Endodermal cell (in vitro differentiated cells): ENCODE data around the gene ZNF594. TPM values are rescaled to one million over a fixed set of nuclear protein-coding genes. Genes with fewer than 3 reads are reported as not detected.

Experiments
- DNase-seq: peaks from one replicate; pipeline ENCODE4 v3.0.0-alpha.2; 2017
- H3K27ac ChIP-seq: 2 replicates; pipeline ENCODE4 v1.5.1; 2013; ENCODE audit warnings: mild to moderate bottlenecking, low read depth, low read length, moderate library complexity
- H3K27me3 ChIP-seq: 2 replicates; pipeline ENCODE4 v1.6.1; 2013; ENCODE audit warnings: mild to moderate bottlenecking, low read length, moderate library complexity; ENCODE audit not compliant: insufficient read depth, control insufficient read depth, poor library complexity, severe bottlenecking
- H3K36me3 ChIP-seq: 2 replicates; pipeline ENCODE4 v1.7.0; 2013; ENCODE audit warnings: mild to moderate bottlenecking, low read length, moderate library complexity; ENCODE audit not compliant: control insufficient read depth, insufficient read depth
- H3K4me1 ChIP-seq: one replicate; pipeline ENCODE4 v1.7.0; 2013; ENCODE audit warnings: low read length; ENCODE audit not compliant: control insufficient read depth, insufficient read depth
- H3K4me3 ChIP-seq: 2 replicates; pipeline ENCODE4 v1.5.1; 2013; ENCODE audit warnings: mild to moderate bottlenecking, low read length, moderate library complexity
- H3K9ac ChIP-seq: 2 replicates; pipeline ENCODE4 v1.6.1; 2013; ENCODE audit warnings: mild to moderate bottlenecking, low read length, moderate library complexity; ENCODE audit not compliant: poor library complexity, severe bottlenecking; ENCODE audit errors: extremely low read depth
- H3K9me3 ChIP-seq: 2 replicates; pipeline ENCODE4 v1.6.1; 2013; ENCODE audit warnings: mild to moderate bottlenecking, low read length, moderate library complexity; ENCODE audit not compliant: control insufficient read depth
- H3K27ac Mint-ChIP-seq: 2 replicates; pipeline ENCODE4 v1.8.0; 2020; ENCODE audit warnings: mixed read lengths
- H3K27me3 Mint-ChIP-seq: 2 replicates; pipeline ENCODE4 v1.8.0; 2021; ENCODE audit warnings: mild to moderate bottlenecking, mixed read lengths; ENCODE audit not compliant: insufficient read depth
- H3K36me3 Mint-ChIP-seq: 2 replicates; pipeline ENCODE4 v1.8.0; 2020; ENCODE audit warnings: low read depth, mixed read lengths
- H3K4me1 Mint-ChIP-seq: 2 replicates; pipeline ENCODE4 v1.8.0; 2020; ENCODE audit warnings: mixed read lengths
- H3K4me3 Mint-ChIP-seq: 2 replicates; pipeline ENCODE4 v1.8.0; 2020; ENCODE audit warnings: mild to moderate bottlenecking, moderate library complexity, mixed read lengths
- H3K9me3 Mint-ChIP-seq: 2 replicates; pipeline ENCODE4 v1.8.0; 2020; ENCODE audit warnings: mild to moderate bottlenecking, mixed read lengths
- CTCF ChIP-seq: fragments of 200-600 bp; sonication (generic); conservative IDR thresholded peaks from 2 replicates; pipeline ENCODE4 v1.5.0; 2021; ENCODE audit warnings: antibody characterized with exemption, mild to moderate bottlenecking
- WGBS, 2 experiments: methylation state at CpG; one replicate each; pipeline versions ENCODE4 v1.1.5 to v1.1.7; 2013; ENCODE audit warnings: missing lambda C conversion rate in 2 of 2, mixed read lengths in 1 of 2; ENCODE audit not compliant: insufficient coverage in 1 of 2, insufficient read length in 1 of 2; 5-methylcytosine and 5-hydroxymethylcytosine counted together
- total RNA-seq, 2 donors: library from RNA; stranded (reverse); fragmentation: NEBNext Ultra II Directional in 1 of 2; extraction: Animal tissue kit (Norgen Biotek cat#: 25700) in 1 of 2; gene quantifications; 2 replicates in 1 of 2; 3 replicates in 1 of 2; pipeline ENCODE4 v1.2.1, GENCODE V29; 2021

ZNF594 gene
- total RNA-seq, 2 donors from 2014 or later: 13.9 to 15.5 TPM

- Mint-ChIP-seq H3K36me3 (peaks cover 82% of the 10 kb centered on the region), H3K9me3 (peaks cover 99% of the 10 kb centered on the region), H3K27ac (no peak overlapping the region), H3K4me3 (no peak overlapping the region), H3K27me3 (no peaks in the 10 kb centered on the region), H3K4me1 (no peaks in the 10 kb centered on the region)
- WGBS, 2 experiments: 94% methylated on average over 2 of the region's 2 CpGs; no CpG with 5 or more reads in 1 of the 2 experiments
- peak overlapping the region; percentile 82 for H3K4me3 ChIP-seq
- DNase-seq: peak; percentile 28
- no peaks in the 10 kb centered on the region for H3K4me1 ChIP-seq
- H3K9ac ChIP-seq: no peak overlapping the region
- H3K27me3 ChIP-seq: no peaks in the 10 kb centered on the region
- peaks cover 99% of the 10 kb centered on the region for H3K9me3 ChIP-seq
- TF ChIP-seq CTCF: no peak
- peaks cover 46% of the 10 kb centered on the region for H3K36me3 ChIP-seq
- H3K27ac ChIP-seq: no peak overlapping the region
These were observed 7.4 kb downstream of the ZNF594 start for GRCh38 chr17:5184288-5184687.

GRCh38 chr17:5183410-5183793, 8.3 kb downstream of the ZNF594 start:
- H3K4me1 ChIP-seq: no peaks in the 10 kb centered on the region
- H3K27me3 ChIP-seq: no peaks in the 10 kb centered on the region
- no peaks in the 10 kb centered on the region for H3K27me3 Mint-ChIP-seq
- H3K27ac ChIP-seq: no peak overlapping the region
- no peak for DNase-seq
- peaks cover 100% of the 10 kb centered on the region for H3K9me3 ChIP-seq
- peaks cover 42% of the 10 kb centered on the region for H3K36me3 ChIP-seq
- TF ChIP-seq CTCF: no peak
- H3K9ac ChIP-seq: no peak overlapping the region
- H3K9me3 Mint-ChIP-seq: peaks cover 97% of the 10 kb centered on the region
- H3K4me3 ChIP-seq: peak overlapping the region; percentile 82
- no peak overlapping the region for H3K4me3 Mint-ChIP-seq
- no peaks in the 10 kb centered on the region for H3K4me1 Mint-ChIP-seq
- H3K36me3 Mint-ChIP-seq: peaks cover 85% of the 10 kb centered on the region
- H3K27ac Mint-ChIP-seq: no peak overlapping the region

DNA sequence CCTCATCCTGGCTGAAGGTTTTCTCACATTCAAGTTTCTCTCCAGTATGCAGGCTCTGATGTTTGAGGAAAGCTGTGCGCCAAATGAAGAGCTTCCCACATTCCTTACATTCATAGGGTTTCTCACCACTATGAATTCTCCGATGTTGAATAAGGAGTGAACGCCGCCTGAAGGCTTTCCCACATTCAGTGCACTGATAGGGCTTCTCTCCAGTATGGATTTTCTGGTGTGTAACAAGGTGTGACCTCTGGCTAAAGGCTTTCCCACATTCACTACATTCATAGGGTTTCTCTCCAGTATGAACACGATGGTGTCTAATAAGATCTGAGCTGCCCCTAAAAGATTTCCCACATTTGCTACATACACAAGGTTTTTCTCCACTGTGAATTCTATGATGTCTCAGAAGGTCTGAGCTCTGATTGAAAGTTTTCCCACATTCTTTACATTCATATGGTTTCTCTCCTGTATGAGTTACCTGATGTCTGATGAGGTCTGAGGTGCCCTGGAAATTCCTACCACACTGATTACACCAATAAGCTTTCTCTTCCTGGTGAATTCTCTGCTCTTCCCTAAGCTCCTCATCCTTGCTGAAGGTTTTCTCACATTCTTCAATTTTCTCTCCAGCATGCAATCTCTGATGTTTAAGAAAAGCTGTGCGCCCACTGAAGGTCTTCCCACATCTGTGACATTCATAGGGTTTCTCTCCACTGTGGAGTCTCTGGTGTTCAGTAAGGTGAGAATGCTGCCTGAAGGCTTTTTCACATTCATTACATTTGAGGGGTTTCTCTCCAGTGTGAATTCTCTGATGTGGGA, 8.9 kb downstream of the ZNF594 start:
- no peaks in the 10 kb centered on the region for H3K27me3 Mint-ChIP-seq

More for the DNA sequence above, 8.9 kb downstream of the ZNF594 start:
- Mint-ChIP-seq H3K36me3 (peaks cover 80% of the 10 kb centered on the region), H3K4me3 (no peak overlapping the region), H3K9me3 (peaks cover 96% of the 10 kb centered on the region), H3K27ac (no peak overlapping the region), H3K4me1 (no peaks in the 10 kb centered on the region)
- no peaks in the 10 kb centered on the region for H3K4me1 ChIP-seq
- peak overlapping the region; percentile 82 for H3K4me3 ChIP-seq
- WGBS, 2 experiments: 95 to 100% methylated on average over 2 to 5 of the region's 6 CpGs
- peaks cover 100% of the 10 kb centered on the region for H3K9me3 ChIP-seq
- DNase-seq: no peak
- H3K27me3 ChIP-seq: no peaks in the 10 kb centered on the region
- H3K36me3 ChIP-seq: peaks cover 37% of the 10 kb centered on the region
- H3K27ac ChIP-seq: no peak overlapping the region
- no peak for TF ChIP-seq CTCF
- no peak overlapping the region for H3K9ac ChIP-seq
